Anterior cingulate cortex (tissue), 58 donors: ENCODE results near the gene DNASE1L3.
"Not testable (repeated sequence)": the region's sequence is repeated elsewhere in the genome, so short reads cannot be mapped to it uniquely, and the experiment has no call there.

ENCODE experiments used
- DNase-seq, 58 donors: peaks; one replicate each; lab custom pipeline; 2025; lab: John Stamatoyannopoulos, UW

Gene DNASE1L3

GRCh38 chr3:58210761-58211460, at the start of gene DNASE1L3:
Gene DNASE1L3, minus strand, starts transcription at chr3:58210972. Its CDS starts 66 bp downstream, at chr3:58210906.
- DNase-seq = no peak

- peak in 33 of 58 donors; percentile 10 to 78 (median 45) for DNase-seq
Measured at GRCh38 chr3:58260261-58260731, 49.5 kb upstream of the DNASE1L3 start.

- DNase-seq = no peak
Measured at GRCh38 chr3:58258392-58259055, 47.8 kb upstream of the DNASE1L3 start.

GRCh38 chr3:58256511-58256910, 45.7 kb upstream of the DNASE1L3 start:
- no peak for DNase-seq

- DNase-seq = no peak
Measured at GRCh38 chr3:58256061-58256460, 45.3 kb upstream of the DNASE1L3 start.

- no peak for DNase-seq
Measured at GRCh38 chr3:58254144-58254543, 43.4 kb upstream of the DNASE1L3 start.

GRCh38 chr3:58251631-58252035, 40.9 kb upstream of the DNASE1L3 start:
- no peak for DNase-seq

- DNase-seq = no peak
Measured at GRCh38 chr3:58250093-58250707, 39.4 kb upstream of the DNASE1L3 start.

- no peak for DNase-seq
Measured at GRCh38 chr3:58249358-58250092, 38.8 kb upstream of the DNASE1L3 start.

GRCh38 chr3:58246148-58247047, 35.6 kb upstream of the DNASE1L3 start:
- no peak for DNase-seq

- DNase-seq = no peak
Measured at GRCh38 chr3:58243976-58244585, 33.3 kb upstream of the DNASE1L3 start.

- DNase-seq = not testable (repeated sequence)
Measured at GRCh38 chr3:58242860-58243259, 32.1 kb upstream of the DNASE1L3 start.

- no peak for DNase-seq
Measured at GRCh38 chr3:58242340-58242739, 31.6 kb upstream of the DNASE1L3 start.

- no peak for DNase-seq
Measured at GRCh38 chr3:58241306-58242044, 30.7 kb upstream of the DNASE1L3 start.

GRCh38 chr3:58238830-58239229, 28.1 kb upstream of the DNASE1L3 start:
- no peak for DNase-seq

- peak in 53 of 58 donors; percentile 27 to 90 (median 73) for DNase-seq
Measured at GRCh38 chr3:58237941-58238681, 27.3 kb upstream of the DNASE1L3 start.

- DNase-seq = peak in 57 of 58 donors; percentile 39 to 96 (median 77)
Measured at GRCh38 chr3:58237238-58237940, 26.6 kb upstream of the DNASE1L3 start, which contains the start of gene ABHD6. Gene ABHD6, plus strand, starts transcription at chr3:58237792. Its CDS starts 18,795 bp downstream, at chr3:58256587.
